Smooth muscle cell of the brain vasculature (primary cell): ENCODE measurements around the gene ZCCHC7.
"Not testable (repeated sequence)": the region's sequence is repeated elsewhere in the genome, so short reads cannot be mapped to it uniquely, and the experiment has no call there.

Source experiments
- DNase-seq: peaks from one replicate; pipeline ENCODE4 v3.0.0-alpha.2; 2012; ENCODE audit warnings: low read depth, low spot score

ZCCHC7 gene

GRCh38 chr9:37373621-37374020, 253.2 kb downstream of the ZCCHC7 start:
- no peak for DNase-seq

GRCh38 chr9:37374892-37375291, 254.5 kb downstream of the ZCCHC7 start:
- no peak for DNase-seq

- DNase-seq, result no peak
Measured at GRCh38 chr9:37377688-37378612, 257.6 kb downstream of the ZCCHC7 start.

GRCh38 chr9:37378613-37379004, 258.2 kb downstream of the ZCCHC7 start:
- no peak for DNase-seq

- DNase-seq, result no peak
Measured at GRCh38 chr9:37379835-37380234, 259.5 kb downstream of the ZCCHC7 start.

GRCh38 chr9:37380570-37380969, 260.2 kb downstream of the ZCCHC7 start:
- no peak for DNase-seq

GRCh38 chr9:37381094-37381741, 260.8 kb downstream of the ZCCHC7 start:
- no peak for DNase-seq

GRCh38 chr9:37382161-37382981, 262.0 kb downstream of the ZCCHC7 start:
- DNase-seq, result no peak

GRCh38 chr9:37382982-37383357, 262.6 kb downstream of the ZCCHC7 start:
- no peak for DNase-seq

GRCh38 chr9:37383393-37383792, 263.0 kb downstream of the ZCCHC7 start:
- no peak for DNase-seq

GRCh38 chr9:37383876-37384746, 263.7 kb downstream of the ZCCHC7 start:
- DNase-seq, result no peak

- no peak for DNase-seq
Measured at GRCh38 chr9:37385286-37385685, 264.9 kb downstream of the ZCCHC7 start.

GRCh38 chr9:37386988-37387387, 266.6 kb downstream of the ZCCHC7 start:
- DNase-seq, result no peak

- DNase-seq, result no peak
Measured at GRCh38 chr9:37390759-37391158, 270.4 kb downstream of the ZCCHC7 start.

- DNase-seq, result no peak
Measured at GRCh38 chr9:37392272-37392671, 271.9 kb downstream of the ZCCHC7 start.

GRCh38 chr9:37395229-37395628, 274.9 kb downstream of the ZCCHC7 start:
- no peak for DNase-seq

- no peak for DNase-seq
Measured at GRCh38 chr9:37395663-37396062, 275.3 kb downstream of the ZCCHC7 start.

- not testable (repeated sequence) for DNase-seq
Measured at GRCh38 chr9:37397948-37398347, 277.6 kb downstream of the ZCCHC7 start.

- no peak for DNase-seq
Measured at GRCh38 chr9:37398464-37399025, 278.2 kb downstream of the ZCCHC7 start.

- no peak for DNase-seq
Measured at GRCh38 chr9:37399336-37399735, 279.0 kb downstream of the ZCCHC7 start.

- no peak for DNase-seq
Measured at GRCh38 chr9:37404590-37404989, 284.2 kb downstream of the ZCCHC7 start.
